ENCODE measurements around the gene CLCN1. TPM values are rescaled to one million over a fixed set of nuclear protein-coding genes. Genes with fewer than 3 reads are reported as not detected.

CLCN1 gene
- polyA plus RNA-seq, 1 donor = 2.5 TPM

- no peak for DNase-seq
Measured at GRCh38 chr7:143399151-143399550, 83.2 kb downstream of the CLCN1 start.

GRCh38 chr7:143399642-143400041 is 83.7 kb downstream of the CLCN1 start:
- DNase-seq = no peak

GRCh38 chr7:143401265-143401664 is 85.4 kb downstream of the CLCN1 start:
- no peak for DNase-seq

Other genes starting within 250 kb of the CLCN1 start
- not detected for gene PIP, start 184.0 kb upstream of the CLCN1 start, polyA plus RNA-seq (ENCODE audit: insufficient read length)
- not detected for gene TAS2R39, start 132.7 kb upstream of the CLCN1 start, polyA plus RNA-seq (ENCODE audit: insufficient read length)
- not detected for gene TAS2R40, start 94.1 kb upstream of the CLCN1 start, polyA plus RNA-seq (ENCODE audit: insufficient read length)
- gene GSTK1, start 52.7 kb upstream of the CLCN1 start, polyA plus RNA-seq (ENCODE audit: insufficient read length) = 81.9 TPM
- 0.98 TPM for gene TMEM139, start 31.2 kb upstream of the CLCN1 start, polyA plus RNA-seq (ENCODE audit: insufficient read length)
- 25.4 TPM for gene CASP2, start 27.8 kb upstream of the CLCN1 start, polyA plus RNA-seq (ENCODE audit: insufficient read length)
- gene FAM131B, start 46.6 kb downstream of the CLCN1 start, polyA plus RNA-seq (ENCODE audit: insufficient read length) = 1.8 TPM
- gene ZYX, start 65.2 kb downstream of the CLCN1 start, polyA plus RNA-seq (ENCODE audit: insufficient read length) = 259 TPM
- gene EPHA1, start 92.7 kb downstream of the CLCN1 start, polyA plus RNA-seq (ENCODE audit: insufficient read length) = 5.8 TPM
- gene TAS2R60, start 127.3 kb downstream of the CLCN1 start, polyA plus RNA-seq (ENCODE audit: insufficient read length) = not detected
- gene TAS2R41, start 161.8 kb downstream of the CLCN1 start, polyA plus RNA-seq (ENCODE audit: insufficient read length) = not detected